H9 (cell line): ENCODE data around the gene FFAR4. TPM values are rescaled to one million over a fixed set of nuclear protein-coding genes. Genes with fewer than 3 reads are reported as not detected.

Experiments
- DNase-seq: peaks from one replicate; pipeline ENCODE4 v3.0.0-alpha.2; 2017
- H2AFZ ChIP-seq: one replicate; pipeline ENCODE4 v1.6.1; 2013; ENCODE audit warnings: mild to moderate bottlenecking, low read length, control low read depth, moderate library complexity
- H2AK5ac ChIP-seq: 2 replicates; pipeline ENCODE4 v1.6.1; 2013; ENCODE audit warnings: low read length, control low read depth, mixed read lengths; ENCODE audit not compliant: insufficient read length
- H2BK120ac ChIP-seq: one replicate; pipeline ENCODE4 v1.6.1; 2013; ENCODE audit warnings: low read depth, mild to moderate bottlenecking, low read length, control low read depth, inconsistent platforms; ENCODE audit not compliant: poor library complexity, severe bottlenecking
- H2BK12ac ChIP-seq: 2 replicates; pipeline ENCODE4 v1.6.1; 2013; ENCODE audit warnings: low read length, control low read depth, mixed read lengths, low read depth; ENCODE audit not compliant: insufficient read length
- H2BK15ac ChIP-seq: 2 replicates; pipeline ENCODE4 v1.6.1; 2013; ENCODE audit warnings: low read depth, low read length, control low read depth
- H2BK20ac ChIP-seq: one replicate; pipeline ENCODE4 v1.6.1; 2013; ENCODE audit warnings: low read depth, mild to moderate bottlenecking, low read length, control low read depth, inconsistent platforms; ENCODE audit not compliant: poor library complexity, severe bottlenecking
- H2BK5ac ChIP-seq: 2 replicates; pipeline ENCODE4 v1.6.1; 2013; ENCODE audit warnings: low read length, control low read depth, mixed read lengths; ENCODE audit not compliant: insufficient read length
- H3K14ac ChIP-seq: 2 replicates; pipeline ENCODE4 v1.6.1; 2013; ENCODE audit warnings: low read length, control low read depth; ENCODE audit not compliant: insufficient read depth
- H3K18ac ChIP-seq: 2 replicates; pipeline ENCODE4 v1.6.1; 2013; ENCODE audit warnings: low read depth, mild to moderate bottlenecking, mixed read lengths, low read length, control low read depth; ENCODE audit not compliant: insufficient read length
- H3K23ac ChIP-seq: 2 replicates; pipeline ENCODE4 v1.6.1; 2013; ENCODE audit warnings: low read length, control low read depth, mixed read lengths, low read depth; ENCODE audit not compliant: insufficient read length
- H3K23me2 ChIP-seq: 2 replicates; pipeline ENCODE4 v1.6.1; 2013; ENCODE audit warnings: low read depth, mild to moderate bottlenecking, mixed read lengths, low read length, control low read depth; ENCODE audit not compliant: insufficient read length, poor library complexity, severe bottlenecking
- H3K27ac ChIP-seq: 2 replicates; pipeline ENCODE4 v1.5.1; 2013; ENCODE audit warnings: low read length, control low read depth, mixed read lengths, low read depth; ENCODE audit not compliant: insufficient read length
- H3K27me3 ChIP-seq: 2 replicates; pipeline ENCODE4 v1.6.1; 2013; ENCODE audit warnings: low read length, control low read depth, inconsistent platforms; ENCODE audit not compliant: insufficient read depth
- H3K4ac ChIP-seq: 2 replicates; pipeline ENCODE4 v1.6.1; 2013; ENCODE audit warnings: low read depth, mild to moderate bottlenecking, control low read depth, inconsistent platforms, low read length, moderate library complexity
- H3K4me1 ChIP-seq: 2 replicates; pipeline ENCODE4 v1.6.1; 2013; ENCODE audit warnings: low read length, control low read depth, inconsistent platforms; ENCODE audit not compliant: insufficient read depth
- H3K4me2 ChIP-seq: 2 replicates; pipeline ENCODE4 v1.6.1; 2013; ENCODE audit warnings: low read length, control low read depth, mixed read lengths; ENCODE audit not compliant: insufficient read length, insufficient read depth
- H3K56ac ChIP-seq: 2 replicates; pipeline ENCODE4 v1.6.1; 2013; ENCODE audit warnings: low read depth, mild to moderate bottlenecking, mixed read lengths, low read length, control low read depth; ENCODE audit not compliant: insufficient read length
- H3K79me1 ChIP-seq: 2 replicates; pipeline ENCODE4 v1.6.1; 2013; ENCODE audit warnings: low read depth, mild to moderate bottlenecking, moderate library complexity, low read length, control low read depth, inconsistent platforms; ENCODE audit not compliant: insufficient read depth, poor library complexity, severe bottlenecking
- H3K79me2 ChIP-seq: 2 replicates; pipeline ENCODE4 v1.6.1; 2013; ENCODE audit warnings: low read length, control low read depth, inconsistent platforms; ENCODE audit not compliant: insufficient read depth
- H3K9ac ChIP-seq: 2 replicates; pipeline ENCODE4 v1.6.1; 2013; ENCODE audit warnings: low read length, control low read depth, mixed read lengths; ENCODE audit not compliant: insufficient read length; ENCODE audit errors: extremely low read depth
- H3K9me3 ChIP-seq: one replicate; pipeline ENCODE4 v1.6.1; 2013; ENCODE audit warnings: low read depth, low read length, inconsistent platforms; ENCODE audit not compliant: control insufficient read depth
- H3T11ph ChIP-seq: one replicate; pipeline ENCODE4 v1.6.1; 2013; ENCODE audit warnings: mild to moderate bottlenecking, low read length, control low read depth, inconsistent platforms
- H4K20me1 ChIP-seq: one replicate; pipeline ENCODE4 v1.6.1; 2013; ENCODE audit not compliant: control insufficient read depth, insufficient read length, insufficient read depth
- H4K5ac ChIP-seq: 2 replicates; pipeline ENCODE4 v1.6.1; 2013; ENCODE audit warnings: low read depth, mild to moderate bottlenecking, mixed read lengths, low read length, control low read depth; ENCODE audit not compliant: insufficient read length
- H4K8ac ChIP-seq: replicated peaks from 2 replicates; pipeline ENCODE4 v1.6.1; 2013; ENCODE audit warnings: low read length, control low read depth, mixed read lengths, low read depth; ENCODE audit not compliant: insufficient read length
- H4K91ac ChIP-seq: 2 replicates; pipeline ENCODE4 v1.6.1; 2013; ENCODE audit warnings: low read depth, mild to moderate bottlenecking, moderate library complexity, mixed read lengths, low read length, control low read depth; ENCODE audit not compliant: insufficient read length
- H3K27ac Mint-ChIP-seq, 3 experiments: 2 replicates in 2 of 3; 3 replicates in 1 of 3; pipeline ENCODE4 v1.8.0; 2020 to 2021; ENCODE audit warnings: mixed read lengths in 3 of 3, mild to moderate bottlenecking in 1 of 3, moderate library complexity in 1 of 3
- H3K27me3 Mint-ChIP-seq: 2 replicates; pipeline ENCODE4 v1.8.0; 2021; ENCODE audit warnings: low read depth, mild to moderate bottlenecking, moderate library complexity, mixed read lengths
- H3K36me3 Mint-ChIP-seq, 3 experiments: 2 replicates in 2 of 3; 3 replicates in 1 of 3; pipeline ENCODE4 v1.8.0; 2020 to 2021; ENCODE audit warnings: low read depth in 3 of 3, mixed read lengths in 3 of 3; ENCODE audit not compliant: insufficient read depth in 1 of 3
- H3K4me1 Mint-ChIP-seq, 2 experiments: 2 replicates each; pipeline ENCODE4 v1.8.0; 2020; ENCODE audit warnings: mixed read lengths in 2 of 2
- H3K4me3 Mint-ChIP-seq, 2 experiments: 2 replicates in 1 of 2; 3 replicates in 1 of 2; pipeline ENCODE4 v1.8.0; 2020 to 2021; ENCODE audit warnings: mild to moderate bottlenecking in 2 of 2, mixed read lengths in 2 of 2, moderate library complexity in 1 of 2
- H3K9me3 Mint-ChIP-seq, 2 experiments: 2 replicates in 1 of 2; 3 replicates in 1 of 2; pipeline ENCODE4 v1.8.0; 2020; ENCODE audit warnings: mild to moderate bottlenecking in 2 of 2, mixed read lengths in 2 of 2, moderate library complexity in 1 of 2
- WGBS: extraction: QIAGEN DNeasy Blood & Tissue Kit; methylation state at CpG from one replicate; pipeline ENCODE4 v1.1.7; 2013; ENCODE audit warnings: missing lambda C conversion rate, low lambda C conversion rate, mixed read lengths; ENCODE audit not compliant: insufficient read length; ENCODE audit errors: extremely low coverage; 5-methylcytosine and 5-hydroxymethylcytosine counted together
- total RNA-seq: library from RNA; stranded (reverse); gene quantifications from 2 replicates; pipeline ENCODE4 v1.2.1, GENCODE V29; 2021
- TF ChIP-seq, protein P1 (sequence below): fragments of 200-600 bp; sonication (generic); conservative IDR thresholded peaks from 3 replicates; pipeline ENCODE4 v1.8.0; 2021; ENCODE audit warnings: antibody characterized with exemption, mild to moderate bottlenecking

Gene FFAR4
- total RNA-seq, 1 experiment from 2014 or later, result not detected

DNA sequence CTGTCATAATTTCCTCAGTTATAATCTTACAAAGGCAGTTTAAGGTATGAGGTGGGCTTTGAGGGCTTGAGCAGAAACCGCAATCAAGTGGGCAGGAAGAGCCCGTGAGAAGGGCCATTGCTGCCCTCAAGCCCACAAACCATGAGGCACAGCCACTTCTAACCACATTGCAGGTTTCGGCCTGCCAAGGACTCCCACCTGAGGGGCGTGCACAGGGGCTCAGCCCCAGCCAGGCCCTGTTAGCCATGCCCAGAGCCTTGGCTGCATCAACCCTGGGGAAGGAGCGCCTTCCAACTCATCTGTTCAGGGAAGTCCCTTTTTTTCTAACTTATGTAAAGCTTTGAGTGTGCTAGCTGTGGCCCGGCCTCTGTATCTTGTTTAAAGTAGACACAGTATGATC is 5.9 kb upstream of the FFAR4 start:
- peaks cover 0 to 2% (median 0%) of the 10 kb centered on the region in 3 experiments; a peak in 1 of 7 replicates for H3K36me3 Mint-ChIP-seq
- Histone ChIP-seq H3K14ac (no peak overlapping the region), H4K20me1 (no peaks in the 10 kb centered on the region), H4K5ac (no peak overlapping the region), H3K27ac (no peak overlapping the region), H3K79me2 (no peaks in the 10 kb centered on the region), H2BK20ac (no peak overlapping the region), H4K91ac (no peak overlapping the region), H3K23me2 (no peaks in the 10 kb centered on the region), H2BK5ac (no peak overlapping the region), H3K4me2 (no peak overlapping the region), H4K8ac (no peak overlapping the region), H3K4me1 (no peaks in the 10 kb centered on the region), H3K27me3 (peaks cover 6% of the 10 kb centered on the region; the same call in 1 of the 2 replicates), H2AK5ac (no peak overlapping the region), H3T11ph (no peak overlapping the region), H3K4ac (no peak overlapping the region), H3K9ac (no peak overlapping the region), H2BK120ac (no peak overlapping the region), H3K18ac (no peak overlapping the region), H2BK12ac (no peak overlapping the region), H2AFZ (no peak overlapping the region), H3K79me1 (no peaks in the 10 kb centered on the region), H3K23ac (no peak overlapping the region), H3K56ac (no peak overlapping the region), H2BK15ac (no peak overlapping the region), H3K9me3 (no peaks in the 10 kb centered on the region)
- H3K4me3 Mint-ChIP-seq, result no peak overlapping the region
- H3K4me1 Mint-ChIP-seq, result peaks cover under 1 to 9% of the 10 kb centered on the region in 2 experiments
- TF ChIP-seq, protein P1, sequence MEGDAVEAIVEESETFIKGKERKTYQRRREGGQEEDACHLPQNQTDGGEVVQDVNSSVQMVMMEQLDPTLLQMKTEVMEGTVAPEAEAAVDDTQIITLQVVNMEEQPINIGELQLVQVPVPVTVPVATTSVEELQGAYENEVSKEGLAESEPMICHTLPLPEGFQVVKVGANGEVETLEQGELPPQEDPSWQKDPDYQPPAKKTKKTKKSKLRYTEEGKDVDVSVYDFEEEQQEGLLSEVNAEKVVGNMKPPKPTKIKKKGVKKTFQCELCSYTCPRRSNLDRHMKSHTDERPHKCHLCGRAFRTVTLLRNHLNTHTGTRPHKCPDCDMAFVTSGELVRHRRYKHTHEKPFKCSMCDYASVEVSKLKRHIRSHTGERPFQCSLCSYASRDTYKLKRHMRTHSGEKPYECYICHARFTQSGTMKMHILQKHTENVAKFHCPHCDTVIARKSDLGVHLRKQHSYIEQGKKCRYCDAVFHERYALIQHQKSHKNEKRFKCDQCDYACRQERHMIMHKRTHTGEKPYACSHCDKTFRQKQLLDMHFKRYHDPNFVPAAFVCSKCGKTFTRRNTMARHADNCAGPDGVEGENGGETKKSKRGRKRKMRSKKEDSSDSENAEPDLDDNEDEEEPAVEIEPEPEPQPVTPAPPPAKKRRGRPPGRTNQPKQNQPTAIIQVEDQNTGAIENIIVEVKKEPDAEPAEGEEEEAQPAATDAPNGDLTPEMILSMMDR, result no peak
- WGBS, result no CpG with 5 or more reads among the region's 6 CpGs
- peaks cover 55% of the 10 kb centered on the region for H3K27me3 Mint-ChIP-seq
- peaks cover 2% of the 10 kb centered on the region in 2 experiments; a peak in 1 of 5 replicates for H3K9me3 Mint-ChIP-seq
- DNase-seq, result no peak
- H3K27ac Mint-ChIP-seq, result no peak overlapping the region
